T1000 (cell line): ENCODE data around the gene EFTUD2.
A peak's percentile ranks its signal among the peaks of the same experiment; 100 is the strongest.

Experiments
- DNase-seq: peaks from one replicate; lab custom pipeline; 2025; ENCODE audit warnings: mixed read lengths; lab: John Stamatoyannopoulos, UW

EFTUD2 gene

GRCh38 chr17:44887971-44888954 is 11.0 kb downstream of the EFTUD2 start:
- no peak for DNase-seq

DNA sequence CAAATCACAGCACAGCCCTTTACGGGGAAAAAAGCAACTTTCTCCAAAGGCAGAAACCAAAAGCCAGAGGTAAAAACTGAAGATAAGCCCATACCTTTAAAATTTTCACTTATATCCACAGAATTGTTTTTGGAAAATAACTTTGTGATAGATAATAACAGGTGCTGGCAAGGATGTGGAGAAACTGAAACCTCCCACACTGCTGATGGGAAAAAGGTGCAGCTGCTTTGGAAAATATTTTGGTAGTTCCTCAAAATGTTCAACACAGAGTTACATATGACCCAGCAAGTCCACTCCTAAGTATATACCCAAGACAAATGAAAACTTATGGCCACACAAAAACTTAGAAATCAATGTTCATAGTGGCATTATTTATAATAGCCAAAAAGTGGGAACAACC is 12.2 kb downstream of the EFTUD2 start:
- DNase-seq, result no peak

GRCh38 chr17:44884941-44885340 is 14.3 kb downstream of the EFTUD2 start:
- DNase-seq, result no peak

DNA sequence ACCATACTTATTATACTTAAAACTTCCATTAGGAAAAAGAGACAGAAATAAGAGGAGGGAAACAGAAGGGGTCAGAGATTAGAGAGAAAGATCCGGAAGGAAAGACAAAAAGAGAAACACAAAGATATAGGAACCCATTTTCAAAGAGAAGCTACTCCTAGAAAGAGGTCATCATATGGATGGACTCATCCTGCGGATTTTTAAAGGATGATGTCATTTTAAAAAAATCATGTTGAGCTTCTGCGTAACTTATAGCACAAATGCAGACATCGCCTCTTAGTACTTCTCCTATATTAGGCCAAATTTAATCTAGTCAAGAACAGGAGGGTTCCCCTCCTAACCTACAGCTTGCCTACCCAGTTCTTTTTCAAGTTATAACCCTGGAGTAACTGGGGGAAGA is 18.1 kb downstream of the EFTUD2 start:
- no peak for DNase-seq

- DNase-seq, result no peak
Measured at GRCh38 chr17:44880062-44880461, 19.2 kb downstream of the EFTUD2 start.

DNA sequence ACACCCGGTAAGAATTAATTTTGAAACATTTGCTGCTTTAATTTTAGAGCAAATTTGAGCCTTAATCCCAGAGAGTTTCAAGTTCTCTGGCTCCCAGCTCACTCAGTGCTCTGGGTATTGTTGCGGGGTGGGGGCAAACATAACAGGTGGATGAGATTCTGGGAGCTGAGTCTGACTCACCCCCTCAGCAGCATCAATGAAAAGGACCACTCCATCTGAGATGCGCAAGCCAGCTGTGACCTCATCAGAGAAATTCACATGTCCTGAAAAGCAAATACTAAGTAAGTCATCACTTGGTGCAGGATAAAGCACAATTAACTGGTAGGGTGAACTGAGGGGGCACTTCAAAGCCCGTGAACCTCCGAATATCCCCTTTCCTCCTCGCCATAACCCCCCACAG is 19.9 kb downstream of the EFTUD2 start:
- DNase-seq, result no peak

DNA sequence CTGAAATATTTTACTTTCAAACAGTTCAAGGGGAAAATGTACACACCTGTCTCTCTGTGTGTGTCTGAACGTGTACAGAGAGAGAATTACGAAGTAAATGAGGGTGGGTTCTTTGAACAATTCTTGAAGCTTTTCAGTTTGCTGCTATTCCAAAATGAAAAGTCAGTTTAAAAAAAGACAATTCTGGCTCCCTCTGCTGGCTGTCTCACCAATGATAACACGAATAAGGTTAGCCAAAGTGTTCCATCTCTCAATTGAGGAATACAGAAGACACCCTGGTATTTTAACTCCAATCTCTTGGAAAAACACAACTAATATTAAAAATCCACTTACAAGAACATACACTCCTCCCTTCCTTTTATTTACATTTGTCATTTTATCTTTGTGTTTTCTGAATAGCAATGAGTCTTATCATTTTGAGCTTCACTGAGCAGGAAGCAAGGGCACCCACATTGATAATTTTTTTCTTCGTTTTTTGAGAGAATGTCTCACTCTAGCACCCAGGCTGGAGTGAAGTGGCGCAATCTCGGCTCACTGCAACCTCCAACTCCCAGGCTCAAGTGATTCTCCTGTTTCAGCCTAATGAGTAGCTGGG is 20.5 kb downstream of the EFTUD2 start:
- peak; percentile 6 for DNase-seq

DNA sequence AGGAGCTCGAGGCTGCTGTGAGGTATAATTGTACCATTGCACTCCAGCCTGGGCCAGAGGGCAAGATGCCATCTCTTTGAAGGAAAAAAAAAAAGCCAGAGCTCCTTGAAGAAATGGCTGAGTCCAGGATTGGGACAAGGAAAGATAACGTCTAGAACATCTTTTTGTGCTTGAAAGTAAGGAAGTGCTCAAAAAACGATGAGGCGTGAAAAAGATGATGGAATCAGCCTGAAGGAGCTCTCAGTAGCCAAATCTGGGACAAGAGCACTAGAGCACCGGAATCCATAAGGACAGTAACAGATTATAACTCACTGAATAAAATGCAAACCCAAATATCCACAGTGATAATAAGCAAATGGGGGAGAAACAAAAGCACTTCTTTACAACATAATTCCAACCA is 22.1 kb downstream of the EFTUD2 start:
- no peak for DNase-seq

DNA sequence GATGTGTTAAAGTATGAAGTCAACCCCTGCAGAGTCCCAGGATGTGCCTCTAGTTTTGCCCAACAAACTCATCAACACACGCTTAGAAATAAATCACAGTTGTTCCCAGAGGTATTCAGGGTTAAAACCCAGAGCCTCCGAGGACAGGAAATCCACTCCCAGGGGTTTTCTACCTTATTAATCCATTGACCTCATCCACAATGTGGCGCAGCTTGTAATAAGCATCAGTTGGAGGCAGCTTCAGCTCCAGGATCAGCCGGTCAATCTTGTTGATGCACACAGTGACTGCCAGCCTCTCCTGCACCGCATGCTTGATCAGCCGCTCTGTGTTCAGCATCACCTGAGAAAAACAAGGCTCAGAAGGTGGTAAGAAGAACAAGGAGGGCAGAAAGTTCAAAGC is 23.5 kb downstream of the EFTUD2 start:
- DNase-seq, result no peak

DNA sequence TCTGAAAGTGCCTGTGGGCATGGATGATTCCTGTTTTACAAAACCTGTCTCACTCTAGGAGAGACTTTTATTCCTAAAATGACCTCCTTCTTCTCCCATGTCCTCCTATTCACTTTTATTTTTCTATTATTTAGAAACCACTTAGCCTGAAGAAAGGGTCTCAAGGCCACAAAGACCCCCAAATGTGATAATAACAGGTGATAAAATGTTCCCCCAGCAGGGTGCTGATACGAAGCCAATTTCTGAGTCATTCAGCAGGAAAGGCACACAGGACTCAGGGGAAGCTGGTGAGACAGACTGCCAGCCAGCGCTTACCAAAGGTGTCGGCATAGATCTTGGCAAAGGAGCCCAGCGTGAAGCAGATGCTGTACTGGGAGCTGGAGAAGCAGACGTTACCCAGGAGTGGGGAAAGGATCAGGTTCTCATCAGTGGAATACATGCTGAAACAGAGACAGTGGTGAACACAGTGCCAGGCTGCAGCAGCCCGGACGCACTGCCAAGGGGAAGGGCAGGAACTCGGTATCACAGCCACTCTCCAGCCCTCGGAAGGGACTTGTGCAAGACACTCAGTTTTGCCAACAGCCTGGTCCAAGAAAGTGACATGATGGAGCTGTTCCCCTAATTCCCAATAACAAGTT is 27.0 kb downstream of the EFTUD2 start:
- DNase-seq, result no peak

- DNase-seq, result no peak
Measured at GRCh38 chr17:44871556-44871955, 27.7 kb downstream of the EFTUD2 start.

DNA sequence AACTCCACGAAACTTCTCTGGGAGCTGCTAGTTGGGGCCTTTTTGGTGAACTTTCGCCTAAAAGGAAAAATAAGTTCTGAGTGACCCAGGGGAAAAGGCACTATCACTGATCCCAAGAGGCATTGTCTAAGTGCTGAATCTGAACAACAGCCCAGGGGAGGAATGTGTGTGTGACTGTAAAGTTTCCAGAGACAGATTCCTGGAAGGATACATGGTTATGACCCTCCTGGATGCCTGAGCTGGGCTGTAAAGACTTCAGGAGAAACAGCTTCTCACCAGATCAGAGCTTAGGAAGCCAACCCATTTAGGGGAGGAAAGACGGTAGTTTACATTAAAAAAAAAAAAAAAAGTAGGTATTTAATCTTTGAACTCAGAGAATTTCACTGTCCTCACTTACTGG is 31.4 kb downstream of the EFTUD2 start:
- DNase-seq, result no peak

- DNase-seq, result no peak
Measured at GRCh38 chr17:44865931-44866330, 33.3 kb downstream of the EFTUD2 start.

GRCh38 chr17:44865231-44865660 is 34.0 kb downstream of the EFTUD2 start:
- peak; percentile 15 for DNase-seq

- DNase-seq, result no peak
Measured at GRCh38 chr17:44864831-44865230, 34.4 kb downstream of the EFTUD2 start.

GRCh38 chr17:44863061-44863918 is 36.0 kb downstream of the EFTUD2 start:
- DNase-seq, result no peak

DNA sequence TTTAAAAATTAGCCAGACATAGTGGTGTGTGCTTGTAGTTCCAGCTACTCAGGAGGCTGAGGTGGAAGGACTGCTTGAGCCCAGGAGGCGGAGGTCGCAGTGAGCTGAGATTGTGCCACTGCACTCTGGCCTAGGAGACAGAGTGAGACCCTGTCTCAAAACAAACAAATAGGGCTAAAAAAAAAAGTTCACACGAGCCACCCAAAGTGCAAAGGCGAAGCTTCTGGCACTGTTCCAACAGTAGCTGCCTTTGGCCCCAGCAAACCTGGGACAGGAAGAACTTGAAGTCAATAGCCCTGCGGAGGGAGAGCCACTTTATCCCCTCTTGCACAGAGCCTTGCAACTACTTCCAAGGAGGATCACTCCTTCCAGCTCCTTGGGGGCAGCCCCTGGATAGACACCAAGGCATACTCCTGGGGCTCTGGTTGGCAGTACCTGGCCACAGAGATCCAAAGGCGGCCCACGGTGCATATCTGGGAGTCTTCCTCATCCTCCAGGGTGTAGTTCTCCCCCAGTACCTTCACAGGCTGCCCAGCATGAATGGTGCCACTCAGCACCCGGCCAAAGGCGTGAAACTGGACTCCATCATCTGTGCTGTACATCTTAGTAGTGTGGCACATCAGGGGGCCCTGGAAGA is 36.8 kb downstream of the EFTUD2 start:
- DNase-seq, result no peak

DNA sequence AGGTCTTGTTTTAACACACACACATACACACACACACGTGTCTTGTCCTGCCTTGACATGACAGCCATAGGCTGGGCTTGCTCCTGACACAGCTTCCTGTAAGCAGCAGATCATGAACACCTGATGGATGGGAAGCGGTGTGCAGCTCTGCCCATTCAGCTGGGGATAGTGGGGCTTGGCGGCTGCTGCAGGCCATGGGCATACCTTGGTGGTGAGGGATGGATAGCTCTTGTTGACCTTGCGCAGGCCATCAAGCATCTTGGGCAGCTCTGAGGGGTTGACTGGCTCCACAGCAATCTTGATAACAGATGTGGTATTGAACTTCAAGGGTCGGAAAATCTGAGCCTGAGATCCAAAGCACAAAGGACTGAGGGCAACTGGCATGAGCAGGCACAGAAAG is 39.5 kb downstream of the EFTUD2 start:
- DNase-seq, result no peak

GRCh38 chr17:44854192-44854591 is 45.1 kb downstream of the EFTUD2 start:
- DNase-seq, result no peak

GRCh38 chr17:44850612-44851011 is 48.6 kb downstream of the EFTUD2 start:
- no peak for DNase-seq

DNA sequence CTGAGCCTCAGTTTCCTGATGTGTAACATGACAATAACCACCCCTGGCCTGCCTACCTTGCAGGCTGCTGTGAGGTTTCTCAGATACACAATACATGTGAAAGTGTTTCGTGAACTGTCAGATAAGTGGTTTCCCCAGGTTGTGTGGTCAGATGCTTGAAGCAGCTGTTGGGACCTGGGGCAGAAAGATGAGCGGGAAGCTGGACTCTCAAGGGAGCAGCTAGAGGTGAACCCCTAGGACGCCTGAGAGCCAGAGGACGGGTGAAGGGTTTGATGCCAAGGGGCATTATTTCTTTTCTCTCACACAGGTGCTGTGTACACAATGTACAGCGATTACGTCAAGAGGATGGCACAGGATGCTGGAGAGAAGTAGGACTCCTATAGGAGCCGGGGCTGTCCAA is 49.2 kb downstream of the EFTUD2 start:
- DNase-seq, result no peak
